SKM-1 (cell line): Measurements from ENCODE around the gene DISP1.
"Not testable (repeated sequence)": the region's sequence is repeated elsewhere in the genome, so short reads cannot be mapped to it uniquely, and the experiment has no call there.

Source experiments
- DNase-seq: peaks from one replicate; lab custom pipeline; 2025; ENCODE audit not compliant: unreplicated experiment; lab: John Stamatoyannopoulos, UW

DISP1 gene

DNA sequence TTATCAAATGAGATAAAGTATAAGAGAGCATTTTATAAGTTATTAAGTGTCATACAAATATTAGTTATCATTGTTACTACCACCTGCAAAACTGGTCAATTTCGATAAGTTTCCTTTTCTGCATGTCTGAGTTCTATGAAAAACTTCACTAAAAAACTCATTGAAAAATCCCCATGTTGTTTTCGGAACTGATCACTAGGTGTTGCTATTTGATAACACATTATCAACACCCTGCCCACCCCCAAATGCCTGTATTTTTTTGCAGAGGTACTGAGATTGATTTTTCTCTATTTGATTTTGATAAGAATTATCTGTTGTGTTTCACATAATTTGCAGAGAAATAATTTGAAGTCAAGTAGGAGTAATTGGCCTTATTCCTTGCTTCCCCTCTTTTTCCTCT, 22.1 kb upstream of the DISP1 start:
- no peak for DNase-seq

DNA sequence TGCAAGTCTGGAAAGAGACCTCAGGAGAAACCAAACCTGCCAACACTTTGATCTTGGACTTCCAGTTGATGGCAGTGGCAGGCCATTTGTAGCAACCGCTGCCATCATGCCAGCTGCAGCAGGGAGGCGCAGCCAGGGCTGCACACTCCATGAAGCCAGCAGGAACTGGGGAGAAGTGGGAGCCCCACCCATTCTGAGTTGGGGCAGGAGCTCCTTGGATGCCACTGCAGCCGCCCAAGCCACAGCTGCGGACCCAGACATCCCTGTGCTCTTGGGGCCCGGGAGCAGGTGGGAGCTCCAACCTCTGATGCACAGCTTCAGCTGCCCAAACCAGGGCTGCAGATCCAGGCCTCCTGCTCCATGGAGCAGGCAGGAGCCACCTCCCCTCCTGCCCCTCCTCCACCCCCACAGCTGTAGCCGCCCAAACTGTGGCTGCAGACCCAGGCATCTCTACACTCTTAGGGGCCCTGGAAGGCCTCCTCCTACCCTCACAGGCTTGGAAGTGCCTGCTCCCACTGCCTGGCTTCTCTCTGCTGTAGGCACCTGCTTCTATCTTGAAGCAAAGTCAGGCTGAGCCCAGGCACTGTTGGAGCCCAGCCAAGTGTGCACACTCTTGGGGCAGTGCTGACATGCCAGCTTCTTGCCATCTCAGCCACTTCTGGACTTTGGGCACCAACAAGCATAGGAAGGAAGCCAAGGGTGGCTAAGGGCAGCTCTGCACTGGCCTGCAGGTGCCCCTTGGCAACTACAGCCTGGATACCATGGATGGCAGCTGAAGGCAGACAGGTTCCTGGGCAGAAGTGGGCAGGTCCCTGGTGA, 20.0 kb upstream of the DISP1 start:
- no peak for DNase-seq

DNA sequence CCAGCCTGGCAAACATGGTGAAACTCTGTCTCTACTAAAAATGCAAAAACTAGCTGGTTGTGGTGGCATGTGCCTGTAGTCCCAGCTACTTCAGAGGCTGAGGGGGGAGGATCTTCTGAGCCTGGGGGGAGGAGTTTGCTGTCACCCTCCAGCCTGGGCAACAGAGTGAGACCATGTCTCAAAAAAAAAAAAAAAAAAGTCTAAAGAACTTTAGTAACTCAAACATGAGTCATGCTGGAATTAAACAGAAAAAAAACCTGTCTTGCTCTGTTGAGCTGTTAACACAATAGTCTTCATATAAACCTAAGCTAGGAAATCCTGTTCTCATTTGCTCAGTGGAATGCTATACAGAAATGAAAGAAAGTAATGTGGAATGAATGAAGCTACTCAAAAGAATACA, 16.7 kb upstream of the DISP1 start:
- DNase-seq = no peak

DNA sequence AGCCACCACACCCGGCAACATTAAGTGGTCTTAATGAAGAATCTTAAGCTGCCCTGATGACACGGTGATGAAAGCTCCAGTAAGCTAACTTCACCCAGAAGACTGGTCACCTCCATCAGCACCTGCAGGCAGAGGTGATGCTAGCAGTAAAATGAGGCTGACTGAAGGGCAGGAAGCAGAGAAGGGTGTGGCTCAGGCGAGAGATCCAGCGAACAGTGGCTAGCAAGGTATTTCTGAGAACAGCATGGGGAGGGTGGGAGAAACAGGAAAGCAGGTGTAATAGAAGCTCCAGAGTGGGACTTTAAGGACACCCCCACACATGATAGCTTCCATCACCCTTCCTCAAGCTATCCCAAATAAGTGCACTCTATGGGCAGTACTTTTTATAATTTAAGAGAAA, 15.9 kb upstream of the DISP1 start:
- DNase-seq = no peak

DNA sequence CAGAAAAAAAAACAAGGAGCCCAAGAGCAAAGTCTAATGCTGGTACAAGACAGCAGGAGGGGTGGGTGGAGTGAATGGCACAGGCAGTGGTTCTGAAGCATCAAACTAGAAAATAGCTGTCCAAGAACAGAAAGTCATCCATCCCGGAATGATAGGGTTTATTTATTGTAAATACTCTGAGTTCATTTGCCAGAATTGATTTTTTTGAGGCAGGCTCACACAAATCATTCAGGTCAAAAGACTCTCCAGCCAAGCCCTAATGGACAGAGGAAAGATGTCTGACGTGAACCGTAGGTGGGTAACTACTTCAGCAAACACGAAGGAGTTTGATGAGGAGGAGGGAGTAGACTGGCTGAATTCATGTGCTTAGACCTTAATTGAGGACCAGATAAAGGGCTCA, 13.8 kb upstream of the DISP1 start:
- no peak for DNase-seq

DNA sequence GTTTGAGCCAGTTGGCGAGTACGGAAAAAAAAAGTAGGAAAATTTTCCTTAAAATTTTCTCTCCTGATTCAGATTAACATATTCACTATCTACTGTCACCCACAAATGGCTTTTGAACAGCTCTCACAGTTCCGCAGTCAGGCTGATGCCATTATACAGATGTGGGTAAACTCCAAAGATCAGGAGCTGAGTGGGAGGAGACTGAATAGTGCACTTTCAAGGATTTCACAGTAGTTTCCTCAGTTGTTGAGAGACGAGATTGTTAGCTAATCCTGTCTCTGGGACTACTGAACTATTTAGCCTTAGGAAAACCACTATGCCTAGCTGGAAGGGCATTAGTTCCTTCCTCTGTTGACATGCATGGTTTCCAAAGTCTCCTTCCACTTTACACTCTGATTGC, 3.2 kb upstream of the DISP1 start:
- DNase-seq = no peak

DNA sequence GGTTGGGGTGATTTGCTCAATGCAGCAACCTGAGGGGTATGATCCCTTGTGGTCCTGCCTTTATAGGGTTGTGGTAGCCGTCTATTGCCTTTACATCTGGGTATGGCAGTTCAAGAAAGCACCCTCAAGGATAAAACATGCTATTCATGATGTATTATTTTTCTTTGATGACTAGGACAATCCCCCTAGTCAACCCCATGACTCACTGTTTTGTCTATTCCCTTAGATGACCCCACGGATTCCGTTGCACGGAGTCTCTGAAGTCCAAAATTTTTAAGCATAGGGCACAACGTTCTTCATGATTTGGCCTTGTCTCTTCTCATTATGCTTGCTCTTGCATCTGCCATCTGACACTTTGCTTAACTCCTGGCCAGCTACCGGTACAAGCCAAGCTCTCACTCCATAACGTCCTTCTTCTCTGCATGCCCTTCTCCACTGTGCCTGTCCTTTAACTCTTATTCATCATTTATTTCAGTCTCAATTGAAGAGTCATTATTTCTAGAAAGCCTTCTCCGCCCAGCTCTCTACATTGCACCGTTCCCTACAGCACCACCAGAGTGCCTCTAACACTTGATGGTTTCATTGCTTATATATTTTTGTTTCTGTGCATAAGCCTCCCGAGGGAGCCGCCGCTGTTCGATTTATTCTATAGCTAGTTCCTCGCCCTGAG, 838 bp upstream of the DISP1 start:
- DNase-seq = no peak

DNA sequence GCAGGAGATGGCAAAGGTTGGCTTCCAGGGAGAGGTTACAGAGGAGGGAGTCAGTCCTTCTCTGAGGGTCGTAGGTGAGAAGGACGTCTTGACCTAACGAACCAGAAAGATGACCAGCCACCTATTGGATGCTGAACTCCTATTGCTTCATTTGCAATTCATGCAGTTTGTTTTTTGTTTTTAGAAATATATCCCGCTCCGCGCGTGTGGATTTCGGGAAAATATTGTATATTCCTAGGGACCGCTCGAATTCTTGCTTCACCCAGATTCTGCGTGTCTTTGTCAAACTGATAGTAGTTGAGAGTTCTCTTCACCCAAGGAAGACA, 564 bp downstream of the DISP1 start:
- no peak for DNase-seq

DNA sequence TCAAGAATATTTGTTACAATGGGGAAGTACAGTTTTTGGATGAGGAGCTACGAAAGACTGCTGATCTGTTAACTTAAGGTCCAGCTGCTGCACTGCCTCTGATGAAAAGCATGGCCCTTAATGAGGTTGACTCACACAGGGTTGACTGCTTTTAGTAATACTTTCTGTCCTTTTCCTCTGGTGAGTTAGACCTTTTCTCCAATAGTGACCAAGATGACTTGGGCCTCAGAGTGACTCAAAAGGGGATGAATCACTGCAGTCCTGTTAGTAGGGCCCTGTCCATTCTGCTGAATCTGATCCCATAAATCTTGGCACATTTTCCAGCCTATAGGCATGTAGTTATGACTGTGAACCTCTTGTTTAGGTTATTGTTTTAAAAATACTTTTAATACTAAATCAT, 2.7 kb downstream of the DISP1 start:
- no peak for DNase-seq

DNA sequence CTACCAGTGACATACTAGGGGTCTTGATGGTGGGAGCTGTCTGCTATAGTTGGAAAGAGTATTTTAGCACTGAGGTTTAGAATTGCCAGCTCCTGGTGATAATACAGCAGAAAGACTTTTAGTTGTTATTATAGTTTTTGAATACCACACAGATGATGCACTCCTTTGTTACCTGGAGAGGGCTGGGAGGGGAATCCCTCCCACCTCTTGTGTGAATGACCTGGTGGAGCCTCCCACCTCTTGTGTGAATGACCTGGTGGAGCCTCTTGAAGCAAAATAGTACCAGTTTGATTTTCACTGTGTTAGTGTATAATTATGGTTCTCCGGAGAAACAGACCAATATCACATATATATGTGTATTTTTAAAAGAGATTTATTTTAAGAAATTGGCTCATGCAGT, 3.3 kb downstream of the DISP1 start:
- DNase-seq = no peak

DNA sequence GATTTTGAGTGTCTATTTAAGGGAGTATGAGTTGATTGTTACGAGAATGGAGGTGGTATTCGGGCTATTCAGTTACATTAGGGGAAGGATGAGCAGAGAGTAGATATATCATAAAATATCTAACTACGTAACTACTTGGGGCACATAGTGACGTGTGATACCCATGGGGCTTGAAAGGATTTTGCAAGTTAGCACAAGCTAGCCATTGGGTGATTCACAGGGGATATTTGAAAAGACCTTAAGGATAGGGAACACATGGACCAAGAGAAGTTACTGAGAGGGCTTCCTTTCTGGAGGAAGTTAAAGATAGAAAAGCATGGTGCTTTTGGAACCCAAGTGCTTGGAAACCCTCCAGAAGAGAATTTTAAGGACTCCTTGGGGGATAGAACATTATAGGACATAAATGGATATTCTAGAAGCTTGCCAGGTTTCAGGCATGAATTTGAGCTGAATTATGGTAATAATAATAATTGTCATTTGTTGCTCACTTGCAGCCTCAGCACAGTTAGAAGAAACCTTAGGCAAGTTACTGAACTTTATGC, 5.4 kb downstream of the DISP1 start:
- DNase-seq = no peak

DNA sequence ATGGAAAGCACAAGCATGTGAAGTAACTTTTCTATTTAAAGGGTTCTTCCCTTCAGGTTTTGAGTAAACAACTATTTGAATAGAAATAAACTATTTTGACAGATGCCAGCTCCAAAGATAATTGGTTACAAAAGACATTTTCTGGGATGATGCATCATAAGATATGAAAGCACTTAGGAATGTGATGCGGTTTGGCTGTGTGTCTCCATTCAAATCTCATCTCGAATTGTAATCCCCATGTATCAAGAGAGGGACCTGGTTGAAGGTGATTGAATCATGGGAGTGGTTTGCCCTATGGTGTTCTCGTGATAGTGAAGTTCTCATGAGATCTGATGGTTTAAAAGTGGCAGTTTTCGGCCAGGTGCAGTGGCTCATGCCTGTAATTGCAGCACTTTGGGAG, 6.4 kb downstream of the DISP1 start:
- DNase-seq = no peak

DNA sequence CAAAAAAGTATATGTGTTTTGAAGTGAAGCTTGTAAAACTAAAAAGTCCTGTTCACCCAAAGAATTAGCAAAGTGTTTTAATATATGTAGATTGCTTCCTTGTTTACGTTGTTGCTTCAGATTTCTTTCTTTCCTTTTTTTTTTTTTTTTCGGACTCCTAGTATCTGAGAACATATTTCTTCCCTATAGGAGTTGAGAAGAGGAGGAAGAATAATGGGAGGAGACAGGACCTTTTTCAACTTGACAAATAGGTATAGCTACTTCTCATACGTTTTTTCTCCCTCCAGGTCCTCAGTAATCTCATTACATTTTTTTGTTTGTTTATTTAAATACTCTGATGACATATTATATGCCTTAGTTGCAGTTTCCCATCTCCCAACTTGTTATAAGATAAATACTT, 8.9 kb downstream of the DISP1 start:
- DNase-seq = no peak

DNA sequence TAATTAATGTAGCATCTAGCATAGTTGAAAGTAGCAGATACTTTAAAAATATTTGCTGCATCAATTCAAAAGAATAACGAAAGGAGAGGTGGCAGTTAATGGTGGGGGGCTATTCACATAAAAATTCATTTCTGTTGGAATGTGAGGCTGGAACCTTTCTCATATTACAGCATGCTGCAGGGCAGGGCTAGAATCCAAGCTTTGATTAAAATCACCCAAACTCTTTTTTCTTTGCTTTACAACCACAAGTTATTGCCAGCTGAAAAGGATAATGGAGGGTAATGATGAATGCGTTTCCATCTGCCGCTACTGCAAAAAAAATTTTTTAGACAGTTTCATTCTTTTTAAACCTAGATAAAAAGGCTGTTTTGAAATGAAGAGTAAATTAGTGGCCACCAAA, 9.8 kb downstream of the DISP1 start:
- DNase-seq = no peak

DNA sequence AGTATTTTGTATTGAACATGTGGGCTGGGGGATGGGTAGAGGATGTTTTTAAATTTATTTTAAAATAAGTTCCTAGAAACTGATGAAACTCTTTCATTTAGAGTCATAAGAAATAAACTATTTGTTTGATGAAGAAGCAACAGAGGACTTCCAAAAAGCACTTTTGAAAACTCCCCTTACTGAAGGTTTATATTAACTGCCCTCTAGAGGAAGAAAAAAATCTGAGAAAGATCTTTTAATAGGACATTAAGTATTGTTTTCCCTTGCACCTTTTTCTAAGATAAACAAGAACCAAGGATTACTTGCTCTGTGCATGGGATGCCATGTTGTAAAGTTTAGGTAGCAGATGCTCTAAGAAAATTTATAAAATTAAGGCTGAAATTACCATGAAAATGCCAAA, 14.1 kb downstream of the DISP1 start:
- DNase-seq = no peak

DNA sequence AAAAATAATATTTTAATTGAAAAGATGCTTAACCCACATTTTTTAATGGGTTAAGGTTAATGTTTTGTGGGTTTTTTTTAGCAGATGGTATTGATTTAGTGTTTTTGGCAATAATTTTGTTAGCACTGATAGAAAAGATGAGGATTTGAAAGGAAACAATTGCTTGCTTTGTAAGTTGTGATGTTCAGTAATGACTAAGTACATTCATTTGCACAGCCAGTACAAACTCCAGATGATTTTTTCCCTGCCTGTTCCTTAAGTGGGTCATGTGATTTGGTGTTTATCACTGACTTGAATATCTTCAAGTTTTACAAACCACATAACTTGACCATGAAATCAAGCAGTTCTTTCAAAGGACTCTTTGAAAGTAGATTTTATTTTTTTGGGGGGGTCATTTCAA, 15.0 kb downstream of the DISP1 start:
- no peak for DNase-seq

DNA sequence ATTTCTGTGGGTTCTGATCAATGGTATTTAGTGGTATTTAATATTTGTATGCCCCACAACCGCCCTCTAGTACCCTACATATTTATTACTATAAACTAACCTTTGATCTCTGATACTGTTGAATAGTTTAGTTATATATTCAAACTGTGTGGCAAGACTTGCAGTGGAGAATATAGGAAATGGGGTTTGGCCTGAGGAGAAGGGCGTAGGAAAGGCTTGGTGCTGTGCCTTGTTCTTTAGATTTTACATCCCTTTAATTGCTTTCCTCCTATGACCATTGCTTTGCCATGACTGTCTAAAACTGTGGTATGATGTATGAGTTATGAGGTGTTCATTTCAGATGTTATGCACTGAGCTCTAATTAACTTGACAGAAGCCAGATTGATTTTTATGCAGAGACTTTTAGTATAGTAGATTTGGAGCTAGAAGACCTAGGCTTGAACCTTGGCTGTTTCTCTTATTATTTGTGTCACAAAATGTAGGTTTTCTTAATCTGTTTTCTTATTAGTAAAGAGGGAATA, 18.6 kb downstream of the DISP1 start:
- no peak for DNase-seq

DNA sequence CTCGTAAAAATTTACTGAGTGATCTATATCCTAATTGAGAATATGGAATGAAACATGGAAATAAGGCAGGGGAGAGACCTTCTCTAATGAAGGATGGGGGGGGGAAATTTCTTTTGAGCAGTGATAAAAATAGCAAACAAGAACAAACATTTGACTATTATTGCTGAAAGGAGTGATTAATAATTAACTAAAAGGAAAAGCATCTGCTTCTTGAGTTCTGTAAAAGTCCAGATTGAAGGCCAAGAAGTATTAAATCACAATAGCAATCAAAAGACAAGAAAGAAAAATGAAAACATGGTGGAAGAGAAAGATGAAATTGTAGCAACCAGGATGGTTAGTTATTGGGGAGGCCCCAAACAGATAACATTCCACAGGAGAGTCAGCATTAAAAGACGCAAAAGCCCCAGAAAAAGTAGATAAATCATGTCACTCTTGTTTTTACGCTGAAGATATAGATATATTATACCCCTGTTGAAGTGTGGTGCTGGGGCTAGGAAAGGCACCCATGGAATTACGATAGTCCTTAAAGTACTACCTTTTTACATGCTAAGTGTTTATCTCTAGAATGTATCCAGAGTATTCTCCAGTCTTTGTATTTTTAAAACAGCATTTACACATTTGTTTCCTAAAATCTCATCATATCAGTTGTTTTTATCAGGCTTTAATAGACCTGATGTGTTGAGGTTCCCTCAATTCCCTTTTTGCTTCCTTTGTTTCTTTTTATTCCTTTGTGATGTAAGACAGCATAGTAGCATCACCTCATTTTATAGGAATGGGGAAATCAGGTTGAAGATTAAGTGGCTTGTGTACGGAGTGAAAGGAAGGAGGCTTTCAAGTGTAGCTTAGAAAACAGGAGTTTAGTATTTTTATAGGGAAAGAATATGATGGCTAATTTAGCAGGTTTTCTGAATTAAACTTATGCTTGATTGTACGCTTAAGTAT, 28.9 kb downstream of the DISP1 start:
- no peak for DNase-seq

DNA sequence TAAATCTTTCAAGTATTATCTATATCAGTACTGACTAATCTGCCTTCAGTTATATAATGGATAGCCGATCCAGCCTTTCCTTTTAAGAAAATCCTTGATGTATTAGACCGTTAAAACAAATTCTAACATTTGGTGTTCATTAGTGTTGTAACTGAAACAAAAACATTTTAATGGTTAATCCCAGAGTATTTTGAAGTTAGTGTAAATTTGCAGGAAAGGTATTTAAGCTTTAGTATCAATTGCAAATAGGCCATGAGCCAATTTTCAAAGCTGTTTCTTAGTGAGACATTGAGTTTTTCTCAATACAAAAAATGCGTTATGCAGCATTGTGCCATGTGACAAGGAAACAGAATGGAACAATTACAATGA, 29.6 kb downstream of the DISP1 start:
- no peak for DNase-seq

DNA sequence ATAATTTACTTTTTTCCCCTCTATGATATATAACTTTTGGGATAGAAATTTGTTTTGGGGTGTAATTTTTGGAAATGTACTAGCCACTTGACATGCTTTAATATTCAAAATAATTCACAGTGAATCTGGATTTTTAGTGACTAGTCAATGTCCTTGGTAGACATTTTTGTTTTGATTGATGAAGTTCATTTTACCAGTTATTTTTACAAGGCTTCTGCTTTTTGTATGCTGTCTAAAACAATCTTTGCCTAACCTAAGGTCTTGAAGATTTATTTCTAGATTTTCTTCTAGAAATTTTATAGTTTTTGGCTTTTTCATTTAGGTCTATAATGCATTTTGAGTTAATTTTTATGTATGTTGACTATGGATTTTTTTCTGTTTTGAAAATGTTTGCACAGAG, 30.9 kb downstream of the DISP1 start:
- no peak for DNase-seq

DNA sequence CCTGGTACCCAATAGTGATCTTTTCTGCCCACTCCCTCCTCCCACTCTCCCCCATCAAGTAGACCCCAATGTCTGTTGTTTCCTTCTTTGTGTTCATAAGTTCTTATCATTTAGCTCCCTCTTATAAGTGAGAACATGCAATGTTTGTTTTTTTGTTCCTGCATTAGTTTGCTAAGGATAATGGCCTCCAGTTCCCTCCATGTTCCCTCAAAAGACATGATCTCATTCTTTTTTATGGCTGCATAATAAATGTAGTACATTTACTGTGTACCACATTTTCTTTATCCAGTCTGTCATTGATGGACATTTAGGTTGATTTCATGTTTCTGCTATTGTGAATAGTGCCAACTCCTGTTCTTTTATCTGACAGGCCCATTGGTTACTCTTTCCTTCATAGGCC, 35.7 kb downstream of the DISP1 start:
- DNase-seq = not testable (repeated sequence)
